Ammon's horn (tissue), 1 donor: ENCODE data around the gene TMEM60.
"Not testable (repeated sequence)": the region's sequence is repeated elsewhere in the genome, so short reads cannot be mapped to it uniquely, and the experiment has no call there.

Experiments used
- DNase-seq: peaks from one replicate; pipeline ENCODE4 v3.0.0-alpha.2; 2016; ENCODE audit warnings: low spot score

TMEM60 gene

DNA sequence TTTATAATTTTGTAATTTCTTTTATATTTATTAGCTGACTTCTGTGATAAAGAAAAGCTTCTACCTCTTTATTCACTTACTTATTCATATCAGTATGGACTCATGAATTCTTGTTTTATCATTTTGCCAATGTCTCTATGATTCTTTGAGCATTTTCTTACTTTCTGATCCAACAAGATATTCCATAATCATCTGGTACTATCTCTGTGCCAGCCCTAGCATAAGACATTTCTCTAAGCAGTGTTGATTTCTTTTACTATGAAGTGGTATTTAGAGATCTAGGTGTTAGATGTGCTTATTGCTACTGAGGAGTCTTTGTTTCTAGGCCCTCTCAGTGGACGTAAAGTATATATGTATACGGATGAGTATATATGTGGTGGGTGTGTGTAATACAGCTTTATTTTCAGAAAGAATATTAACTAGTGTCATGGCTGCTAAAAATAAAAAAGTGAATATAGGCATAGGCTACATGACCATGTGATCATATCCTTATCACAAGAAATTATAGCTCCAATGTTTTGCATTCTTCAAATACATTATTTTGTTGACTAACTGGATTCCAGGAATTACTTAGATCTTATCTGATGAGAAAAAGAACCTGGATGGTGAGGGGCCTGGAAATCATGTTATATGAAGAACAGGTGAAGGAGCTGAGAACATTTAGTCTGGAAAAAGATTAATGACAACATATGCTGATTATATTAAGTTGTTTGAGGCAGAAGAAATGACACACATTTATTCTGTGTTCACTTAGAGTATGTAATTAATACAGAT lies 13.5 kb upstream of the TMEM60 start:
- no peak for DNase-seq

DNA sequence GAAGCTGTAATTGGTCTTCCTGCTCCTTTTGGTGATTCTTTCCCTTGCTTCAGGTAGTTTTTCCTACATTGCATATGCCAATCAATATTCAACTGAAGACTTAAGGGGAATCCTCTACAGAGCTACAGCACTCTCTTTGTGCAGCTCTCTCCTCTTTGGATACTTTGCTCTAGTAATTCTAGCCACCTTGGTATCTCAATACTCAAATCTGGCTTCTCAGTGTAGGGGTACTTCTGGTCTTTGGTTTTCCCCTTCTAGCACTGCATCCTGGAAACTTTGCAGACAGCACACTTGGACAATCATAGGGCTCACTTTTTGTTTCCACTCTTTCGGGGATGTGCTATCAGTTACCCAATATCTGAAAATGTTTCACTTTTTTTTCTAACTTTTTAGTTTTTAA lies 10.3 kb upstream of the TMEM60 start:
- no peak for DNase-seq

DNA sequence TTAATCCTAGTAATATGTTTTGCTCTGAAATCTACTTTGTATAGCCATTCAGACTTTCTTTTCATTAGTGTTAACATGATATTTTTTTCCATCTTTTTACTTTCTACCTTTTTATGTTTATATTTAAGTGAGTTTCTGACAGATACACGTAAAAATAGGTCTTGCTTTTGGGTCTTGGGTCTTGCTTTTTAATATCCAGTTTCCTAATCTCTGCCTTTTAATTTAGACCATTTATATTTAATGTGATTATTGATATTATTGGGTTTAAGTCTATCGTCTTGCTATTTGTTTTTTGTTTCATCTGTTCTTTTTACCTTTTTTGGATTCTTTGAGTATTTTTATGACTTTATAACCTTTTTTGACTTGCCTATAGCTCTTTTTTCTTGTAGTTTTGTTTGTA lies 8.2 kb upstream of the TMEM60 start:
- DNase-seq: no peak

DNA sequence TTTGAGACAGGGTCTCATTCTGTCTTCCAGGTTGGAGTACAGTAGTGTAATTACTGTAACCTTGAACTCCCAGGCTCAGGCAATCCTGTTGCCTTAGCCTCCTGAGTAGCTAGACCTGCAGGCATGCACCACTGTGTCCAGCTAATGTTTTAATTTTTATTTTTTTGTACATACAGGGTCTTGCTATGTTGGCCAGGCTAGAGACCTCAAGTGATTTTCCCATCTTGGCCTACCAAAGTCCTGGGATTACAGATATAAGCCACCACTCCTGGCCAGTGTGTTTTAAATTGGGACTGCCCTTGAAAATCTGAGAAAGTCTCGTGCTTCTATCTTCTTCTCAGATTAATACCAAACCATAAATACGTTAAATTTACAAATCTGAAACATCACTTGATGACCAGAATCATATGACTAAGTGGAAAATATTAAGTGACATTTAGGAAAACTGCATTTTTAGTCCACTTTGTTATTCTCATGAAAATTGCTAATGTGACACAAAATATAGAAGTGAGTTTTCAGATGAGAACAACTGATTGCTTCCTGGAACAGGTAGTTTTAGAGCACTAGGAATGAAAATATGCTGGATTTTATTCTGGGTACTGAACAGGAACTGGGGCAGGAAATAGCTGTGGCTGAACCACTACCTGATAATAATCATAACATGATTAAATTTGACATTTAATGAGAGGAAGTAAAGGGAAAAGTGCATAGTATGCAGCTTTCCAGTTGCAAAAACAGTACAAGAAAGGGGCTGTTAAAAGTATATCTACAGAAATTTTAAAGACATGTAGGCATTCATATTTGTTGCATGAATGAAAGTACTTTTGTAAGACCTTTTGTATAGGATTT lies 4.5 kb upstream of the TMEM60 start:
- DNase-seq: no peak

DNA sequence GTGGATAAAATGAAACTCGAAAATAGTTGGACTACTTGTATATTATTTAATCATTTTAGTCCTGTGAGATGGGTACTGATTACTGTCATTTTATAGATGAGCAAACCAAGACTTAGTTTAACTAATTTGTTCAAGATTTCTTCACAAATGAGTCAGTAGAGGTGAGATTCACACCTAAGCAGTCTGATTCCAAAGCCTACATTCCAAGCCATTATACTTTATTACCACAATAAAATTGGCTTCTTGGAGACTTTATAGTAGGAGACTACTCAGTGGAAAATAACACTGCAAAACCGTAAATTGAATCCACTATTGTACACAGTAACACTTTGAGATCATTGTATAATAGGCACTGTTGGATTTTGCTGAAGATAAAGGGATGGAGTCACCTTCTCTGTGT lies 2.5 kb upstream of the TMEM60 start:
- no peak for DNase-seq

DNA sequence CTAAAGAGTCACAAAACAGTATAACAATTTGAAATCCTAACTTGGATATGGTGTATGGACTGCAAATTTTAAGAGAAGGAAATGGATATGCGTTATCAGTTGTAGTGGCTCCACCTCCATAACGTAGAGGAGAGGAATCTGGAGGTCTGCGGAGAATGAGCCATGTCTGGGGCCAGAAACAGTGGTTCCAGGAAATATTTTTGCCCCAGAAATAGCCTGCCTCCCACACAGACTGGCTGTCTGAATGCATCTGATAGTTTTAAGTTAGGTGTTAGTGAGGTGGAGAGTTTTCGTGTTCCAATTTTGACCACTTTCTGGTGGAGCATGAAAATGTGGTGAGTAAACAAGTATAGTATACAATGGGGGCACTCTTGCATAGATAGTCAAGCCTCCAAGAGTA lies 1.9 kb upstream of the TMEM60 start:
- no peak for DNase-seq

DNA sequence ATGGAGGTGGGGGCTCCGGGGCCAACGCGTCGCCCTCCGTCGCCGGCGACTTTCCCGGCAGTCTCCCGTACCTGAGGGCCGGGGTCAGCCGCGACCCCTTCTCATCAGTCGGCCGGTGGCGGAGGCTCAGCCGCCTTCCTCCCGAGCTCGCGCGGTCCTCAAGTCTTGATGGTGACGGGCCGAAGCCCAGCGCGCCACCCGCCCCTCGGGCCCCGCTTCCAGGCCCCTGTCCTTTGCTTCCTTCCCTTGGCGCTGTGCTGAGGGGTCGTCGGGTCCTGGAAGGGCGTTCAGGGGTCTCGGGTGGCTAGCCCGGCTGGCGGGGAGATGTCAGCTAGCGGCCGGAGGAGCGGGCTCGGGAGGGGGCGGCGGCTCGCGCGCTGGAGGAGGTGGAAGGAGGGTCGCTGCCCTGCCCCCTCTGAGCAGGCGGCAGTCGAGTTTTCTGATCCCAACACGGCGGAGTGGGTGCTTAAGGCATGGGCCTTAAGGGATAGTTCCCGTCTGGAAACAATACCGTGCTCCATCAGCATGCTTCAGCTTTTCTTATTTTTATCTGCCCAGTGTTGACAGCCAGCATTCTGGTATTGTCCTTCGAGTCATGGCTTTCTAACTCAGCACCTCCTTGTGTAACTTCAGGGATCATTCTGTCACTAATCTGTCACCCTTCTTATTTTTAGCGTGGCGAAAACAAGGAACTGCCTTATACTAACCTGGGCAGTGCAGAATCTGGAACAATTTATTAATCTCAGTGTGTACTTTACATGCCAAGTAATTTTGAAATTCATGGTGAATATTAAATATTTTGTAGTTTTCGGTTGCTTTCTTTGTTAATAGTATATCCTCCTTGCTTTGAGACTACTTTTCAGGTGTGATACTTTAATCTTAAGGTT lies 1.1 kb upstream of the TMEM60 start:
- peak; percentile 60 for DNase-seq

DNA sequence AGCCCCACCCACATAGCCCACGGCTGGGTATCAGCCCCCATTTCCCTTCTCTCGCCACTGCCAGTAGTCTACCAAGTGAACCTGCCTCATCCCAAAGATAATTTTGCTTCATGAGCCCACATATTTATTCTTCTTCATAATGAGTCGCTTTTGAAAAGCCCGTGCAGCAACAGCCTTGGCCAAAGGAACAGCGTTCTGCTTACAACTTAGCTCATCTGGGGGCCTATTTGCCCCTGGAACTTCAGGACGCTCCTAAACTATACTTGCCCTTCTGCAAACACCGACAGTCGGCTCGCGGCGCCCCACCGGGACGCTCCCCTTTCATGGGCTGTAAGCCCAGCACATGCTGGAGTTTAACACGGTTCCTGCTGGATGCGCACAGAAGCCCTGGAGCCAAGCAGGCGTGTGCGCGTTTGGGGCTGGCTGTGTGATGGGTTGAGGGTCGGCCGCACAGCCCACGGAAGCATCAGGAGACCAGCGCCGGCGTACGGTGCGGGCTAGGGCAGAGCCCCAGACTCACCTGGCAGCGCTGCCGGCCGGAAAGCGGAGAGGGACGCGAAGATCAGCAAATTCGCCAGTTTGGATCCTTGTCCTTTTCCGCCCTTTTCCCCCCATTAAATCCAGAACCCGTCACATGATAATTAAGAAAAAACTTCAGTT lies 370 bp downstream of the TMEM60 start:
- no peak for DNase-seq

DNA sequence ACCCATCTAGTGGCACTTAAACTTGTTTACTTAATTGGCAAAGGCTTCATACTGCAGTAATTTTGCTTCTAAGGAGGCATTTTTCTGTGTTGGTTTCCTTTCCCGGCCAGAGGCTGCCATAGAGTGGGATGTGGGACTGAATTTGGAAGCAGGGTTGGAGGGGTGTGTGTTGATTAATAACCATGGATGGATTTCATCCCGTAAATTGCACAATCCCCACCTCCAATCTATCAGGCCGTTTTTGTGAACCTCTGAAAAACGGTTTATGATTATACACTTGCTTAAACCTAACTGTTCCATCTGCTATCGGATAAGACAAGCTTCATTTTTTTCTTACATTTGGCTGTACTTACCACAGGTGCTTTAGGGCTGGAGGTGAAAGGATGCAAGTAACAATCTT lies 1.3 kb downstream of the TMEM60 start:
- DNase-seq: no peak

DNA sequence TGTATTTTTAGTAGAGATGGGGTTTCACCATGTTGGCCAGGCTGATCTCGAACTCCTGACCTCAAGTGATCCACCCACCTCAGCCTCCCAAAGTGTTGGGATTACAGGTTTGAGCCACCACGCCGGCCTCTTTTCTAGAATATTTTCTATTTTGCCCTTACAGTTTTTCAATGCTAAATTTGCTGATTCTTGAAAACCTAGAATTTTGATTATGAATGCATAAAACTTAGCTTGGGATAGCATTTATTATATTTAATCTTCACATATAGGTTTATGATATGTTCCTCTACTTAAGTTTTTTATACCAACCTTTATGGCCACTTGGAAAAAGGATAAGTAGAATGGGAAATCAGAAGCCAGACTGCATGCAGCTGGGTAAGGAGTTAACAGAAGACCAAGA lies 2.1 kb downstream of the TMEM60 start:
- no peak for DNase-seq

DNA sequence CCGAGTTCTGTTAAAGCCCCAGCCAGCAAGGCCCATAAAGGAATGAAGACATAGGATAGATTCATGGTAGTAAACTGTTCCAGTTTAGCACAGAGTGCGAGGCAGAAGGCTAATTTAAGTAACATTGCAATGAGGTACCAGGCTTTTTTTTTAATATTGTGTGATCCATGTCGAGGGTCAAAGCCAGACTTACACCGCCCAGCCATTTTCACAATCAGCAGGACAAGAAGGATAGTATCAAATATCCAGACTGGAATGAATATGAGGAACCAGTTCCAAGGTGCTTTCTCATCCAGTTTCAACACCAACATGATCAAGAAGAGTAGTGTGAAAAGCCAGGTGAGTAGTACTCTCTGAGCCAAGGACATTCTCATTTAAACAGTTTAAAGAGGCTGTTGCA lies 4.2 kb downstream of the TMEM60 start:
- DNase-seq: no peak

DNA sequence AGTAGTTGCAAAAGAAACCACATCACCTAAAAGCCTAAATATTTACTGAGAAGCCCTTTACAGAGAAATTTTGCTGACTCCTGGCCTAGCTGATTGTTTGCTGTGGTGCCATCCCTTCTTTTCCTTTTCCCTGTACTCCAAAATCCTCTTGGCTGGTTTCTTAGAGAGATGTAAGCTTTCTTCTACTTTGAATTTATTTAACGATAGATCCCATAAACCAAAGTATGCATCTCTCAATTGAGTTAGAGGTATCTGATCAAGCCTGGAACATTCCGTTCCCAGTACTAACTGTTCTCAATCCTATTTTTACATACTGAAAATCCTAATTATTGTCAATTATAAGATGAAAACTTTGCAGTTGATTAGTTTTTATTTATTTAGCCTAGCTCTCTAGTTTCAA lies 6.3 kb downstream of the TMEM60 start:
- DNase-seq: no peak

DNA sequence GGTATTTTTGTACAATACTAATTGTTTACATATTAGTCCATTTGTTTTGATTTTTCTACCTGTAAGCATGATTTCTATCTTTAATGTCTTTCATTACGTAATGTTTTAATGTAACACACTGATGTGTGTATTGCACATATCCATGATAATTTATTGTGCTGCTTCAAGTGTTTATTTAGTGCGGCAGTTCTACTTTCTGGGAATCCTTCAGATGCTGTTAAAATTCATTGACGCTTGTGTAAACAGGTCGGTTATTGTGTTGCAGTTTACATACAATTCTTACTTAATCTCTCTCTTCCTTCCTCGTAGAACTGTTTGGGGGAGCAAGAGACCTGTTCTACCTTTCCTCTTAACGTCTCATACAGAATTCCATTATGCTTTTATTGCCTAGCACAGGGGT lies 6.9 kb downstream of the TMEM60 start:
- no peak for DNase-seq

DNA sequence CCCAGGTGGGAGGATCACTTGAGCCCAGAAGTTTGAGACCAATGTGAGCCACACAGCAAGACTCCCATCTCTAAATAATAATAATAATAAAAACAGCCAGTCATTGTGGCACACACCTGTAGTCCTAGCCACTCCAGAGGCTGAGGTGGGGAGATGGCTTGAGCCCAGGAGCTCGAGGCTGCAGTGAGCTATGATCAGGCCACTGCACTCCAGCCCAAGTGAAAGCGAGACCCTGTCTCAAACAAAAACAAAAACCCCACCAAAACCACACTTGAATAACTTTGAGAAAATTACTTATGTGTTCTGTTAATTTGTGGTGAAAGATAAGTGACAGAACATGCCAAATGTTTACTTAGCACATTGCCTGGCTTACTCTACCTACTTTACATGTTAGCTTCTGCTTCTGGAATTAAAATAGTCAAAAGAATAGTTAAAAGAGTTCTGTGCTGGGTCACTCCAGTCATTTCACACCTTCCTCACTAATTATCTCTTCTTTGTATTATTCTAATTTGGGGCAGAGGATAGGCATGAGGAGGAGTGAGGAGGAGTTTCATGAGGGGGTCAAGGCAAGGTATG lies 9.8 kb downstream of the TMEM60 start:
- no peak for DNase-seq

DNA sequence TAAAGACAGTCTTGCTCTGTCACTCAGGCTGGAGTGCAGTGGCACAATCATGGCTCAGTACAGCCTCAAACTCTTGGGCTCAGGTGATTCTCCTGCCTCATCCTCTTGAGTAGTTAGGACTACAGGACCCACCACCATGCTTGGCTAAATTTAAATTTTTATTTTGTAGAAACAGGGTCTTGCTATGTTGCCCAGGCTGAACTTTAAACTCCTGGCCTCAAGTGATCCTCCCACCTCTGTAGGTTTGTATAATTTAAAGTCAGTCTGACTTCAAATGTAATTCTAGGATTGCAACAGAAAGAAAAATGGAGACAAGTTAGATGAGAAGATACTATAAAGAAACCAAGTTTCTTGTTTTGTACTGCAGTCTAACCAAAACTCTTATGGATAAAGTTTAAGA lies 11.5 kb downstream of the TMEM60 start:
- DNase-seq: no peak

DNA sequence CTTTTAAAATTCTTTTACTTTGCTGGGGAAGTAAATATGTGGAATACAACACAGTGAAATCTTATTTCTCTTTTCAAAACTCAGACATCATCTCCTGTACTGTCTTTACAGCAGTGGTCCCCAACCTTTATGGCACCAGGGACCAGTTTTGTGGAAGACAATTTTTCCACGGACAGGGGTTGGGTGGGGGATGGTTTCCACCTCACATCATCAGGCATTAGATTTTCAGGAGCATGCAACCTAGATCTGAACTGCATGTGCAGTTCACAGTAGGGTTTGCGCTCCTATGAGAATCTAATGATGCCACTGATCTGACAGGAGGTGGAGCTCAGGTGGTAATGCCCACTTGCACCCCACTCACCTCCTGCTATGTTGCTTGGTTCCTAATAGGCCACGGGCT lies 12.2 kb downstream of the TMEM60 start:
- no peak for DNase-seq

DNA sequence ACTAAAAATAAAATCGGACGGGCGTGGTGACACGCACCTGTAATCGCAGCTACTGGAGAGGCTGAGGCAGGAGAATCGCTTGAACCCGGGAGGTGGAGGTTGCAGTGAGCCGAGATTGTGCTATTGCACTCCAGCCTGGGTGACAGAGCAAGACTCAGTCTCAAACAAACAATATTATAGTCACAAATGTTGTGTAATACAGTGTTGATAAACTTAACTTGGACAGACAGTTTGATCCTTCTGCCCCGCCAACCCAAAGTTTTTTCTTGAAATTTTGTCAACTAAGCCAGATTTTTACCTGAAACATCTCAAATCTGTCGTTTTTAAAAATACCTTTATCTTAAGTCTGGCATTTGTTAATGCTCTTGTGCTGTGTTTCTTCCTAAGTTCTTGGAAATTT lies 13.8 kb downstream of the TMEM60 start:
- DNase-seq: not testable (repeated sequence)

DNA sequence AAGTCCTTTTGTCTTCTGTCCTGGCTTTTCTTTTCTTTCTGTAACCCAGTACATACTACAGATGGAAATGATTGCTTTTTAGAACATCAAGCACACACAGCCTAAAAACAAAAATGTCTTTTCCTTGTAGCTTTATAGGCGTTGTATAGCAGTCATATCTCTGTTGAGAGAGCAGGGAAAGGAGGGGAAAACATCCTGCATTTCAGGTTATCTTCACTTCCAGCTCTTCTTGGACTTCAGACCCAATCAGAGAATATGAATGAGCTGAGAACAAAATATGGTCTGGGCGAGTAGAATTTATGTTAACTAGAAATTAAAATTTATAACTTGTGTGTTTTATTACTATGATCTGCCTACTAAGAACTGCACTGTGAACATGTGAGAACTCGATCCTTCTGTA lies 14.7 kb downstream of the TMEM60 start:
- no peak for DNase-seq

DNA sequence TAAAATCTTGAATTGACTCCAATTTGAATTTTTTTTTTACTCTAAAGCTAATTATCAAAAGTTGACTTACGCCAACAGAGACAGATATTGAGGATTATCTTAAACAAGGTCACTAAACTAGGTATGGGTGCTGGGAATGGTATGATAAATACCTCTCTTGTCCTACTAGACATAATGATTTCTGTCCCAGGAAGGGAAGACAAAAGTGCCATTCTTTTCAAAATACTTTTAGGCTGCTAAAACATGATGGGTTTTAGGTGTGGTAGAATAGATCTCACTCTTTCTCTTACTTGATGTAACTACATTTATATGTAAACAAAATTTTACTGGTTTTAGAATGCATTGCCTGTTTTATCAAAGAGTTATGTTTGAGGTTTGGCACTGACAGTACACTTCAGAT lies 15.1 kb downstream of the TMEM60 start:
- no peak for DNase-seq

DNA sequence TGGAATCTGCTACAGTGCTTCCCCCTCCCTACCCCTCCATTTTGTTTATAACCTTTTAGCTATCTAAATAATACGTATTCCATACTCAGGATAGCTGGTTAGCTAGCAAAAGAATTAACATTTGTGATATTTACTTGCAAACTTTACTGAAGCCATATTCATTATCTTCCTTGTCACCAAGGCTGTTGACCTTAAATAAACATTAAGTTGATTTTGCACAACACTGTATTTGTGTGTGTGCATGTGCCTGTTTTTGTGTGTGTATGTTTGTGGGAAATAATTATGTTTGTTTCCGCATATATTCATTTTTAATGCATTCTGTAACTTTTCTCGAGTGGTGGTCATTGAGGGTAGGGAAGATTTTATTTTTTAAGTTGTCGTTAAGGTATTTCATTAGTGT lies 15.9 kb downstream of the TMEM60 start:
- no peak for DNase-seq

DNA sequence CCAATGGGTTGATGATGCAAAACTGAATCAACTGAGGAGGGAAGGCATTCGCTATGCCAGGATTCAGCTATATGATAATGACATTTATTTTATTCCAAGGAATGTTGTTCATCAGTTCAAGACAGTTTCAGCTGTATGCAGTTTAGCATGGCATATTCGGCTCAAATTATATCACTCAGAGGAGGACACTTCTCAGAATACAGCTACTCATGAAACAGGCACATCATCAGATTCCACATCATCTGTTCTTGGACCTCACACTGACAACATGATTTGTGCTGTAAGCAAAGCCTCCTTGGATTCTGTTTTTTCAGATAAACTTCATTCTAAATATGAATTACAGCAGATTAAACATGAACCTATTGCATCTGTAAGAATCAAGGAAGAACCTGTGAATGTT lies 19.7 kb downstream of the TMEM60 start:
- no peak for DNase-seq

DNA sequence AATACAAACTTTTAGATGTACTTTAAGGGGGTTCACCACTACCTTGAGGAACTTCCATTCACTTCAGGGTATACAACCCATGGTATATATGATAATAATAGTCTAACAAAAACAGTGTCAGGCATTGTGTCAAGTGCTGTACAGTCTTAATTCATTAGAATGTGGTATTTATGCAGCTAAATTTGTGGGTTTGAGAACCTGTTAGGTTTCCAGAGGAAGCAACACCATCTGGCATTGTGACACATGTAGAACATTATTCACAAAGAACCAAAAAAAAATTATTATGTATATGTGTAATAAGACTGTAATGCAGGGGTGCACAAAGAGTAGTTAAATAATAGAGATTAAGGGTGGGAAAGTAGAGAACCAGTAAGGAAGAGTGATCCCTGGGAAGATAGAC lies 26.3 kb downstream of the TMEM60 start:
- peak; percentile 24 for DNase-seq
